HG02973 (cell line): ENCODE results near the gene CD44.

Source experiments
- ATAC-seq: cut with Tn5 transposase; IDR thresholded peaks from one replicate; pipeline ENCODE4 v1.9.1; 2021; ENCODE audit warnings: moderate library complexity; ENCODE audit not compliant: unreplicated experiment

The CD44 gene

DNA sequence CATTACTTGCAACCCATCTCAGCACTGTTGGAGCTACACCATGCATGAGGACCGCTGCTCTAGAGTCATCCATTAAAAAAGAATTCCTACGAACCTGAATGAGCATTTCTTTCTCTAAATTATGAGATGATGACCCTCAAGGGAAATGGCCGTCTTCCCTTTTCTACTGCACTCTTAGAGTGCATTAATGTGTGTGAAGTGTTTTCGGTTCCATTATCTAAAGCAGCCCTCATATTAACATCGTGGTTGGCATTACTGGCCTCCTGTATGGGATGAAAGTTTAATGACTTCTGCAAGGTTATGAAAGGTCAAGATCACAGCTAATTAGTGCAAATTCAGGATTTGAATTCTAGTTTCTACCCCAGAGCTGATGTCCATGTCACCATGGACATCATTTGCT, 16.7 kb downstream of the CD44 start:
- ATAC-seq = no peak

DNA sequence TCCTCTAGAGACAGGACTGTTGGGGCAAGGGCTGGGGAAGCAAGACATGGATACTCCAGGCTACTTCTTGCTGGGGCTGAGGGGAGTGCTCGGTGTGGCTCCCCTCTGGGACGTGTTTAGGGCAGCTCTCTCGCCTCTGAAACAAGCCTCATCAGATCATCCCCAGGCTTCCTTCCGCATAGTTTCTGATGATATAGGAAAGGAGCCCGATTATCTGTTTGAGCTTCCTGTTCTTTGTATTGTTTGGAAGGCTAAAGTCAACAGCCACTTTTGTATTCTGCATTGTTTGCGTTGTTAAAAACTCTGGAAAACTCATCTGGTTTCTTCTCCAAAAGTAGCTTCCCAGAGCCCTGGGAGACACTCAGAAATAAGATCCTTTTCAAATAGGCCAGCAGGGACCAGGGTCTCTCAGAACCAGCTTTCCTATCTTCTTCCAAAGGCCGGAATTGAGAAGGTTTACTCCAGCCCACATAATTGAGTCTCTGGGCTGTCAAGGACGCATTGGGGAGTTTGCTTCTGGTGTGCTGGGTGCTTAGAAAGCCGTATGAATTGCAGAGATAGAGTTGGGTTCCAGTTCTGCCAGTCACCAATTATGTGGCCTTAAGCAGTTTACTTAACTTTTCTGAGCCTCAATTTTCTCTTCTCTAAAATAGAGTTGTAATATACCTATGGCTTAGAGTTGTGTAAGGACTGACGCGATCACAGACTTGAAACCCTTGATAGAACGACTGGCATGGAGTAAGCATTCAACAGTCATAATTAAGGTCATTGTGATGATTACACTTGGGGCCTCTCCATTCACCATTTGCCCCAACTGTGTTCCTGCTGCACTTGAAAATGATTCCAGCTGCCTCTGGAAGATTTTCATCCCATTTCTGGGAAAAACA, 19.1 kb downstream of the CD44 start:
- ATAC-seq = no peak

DNA sequence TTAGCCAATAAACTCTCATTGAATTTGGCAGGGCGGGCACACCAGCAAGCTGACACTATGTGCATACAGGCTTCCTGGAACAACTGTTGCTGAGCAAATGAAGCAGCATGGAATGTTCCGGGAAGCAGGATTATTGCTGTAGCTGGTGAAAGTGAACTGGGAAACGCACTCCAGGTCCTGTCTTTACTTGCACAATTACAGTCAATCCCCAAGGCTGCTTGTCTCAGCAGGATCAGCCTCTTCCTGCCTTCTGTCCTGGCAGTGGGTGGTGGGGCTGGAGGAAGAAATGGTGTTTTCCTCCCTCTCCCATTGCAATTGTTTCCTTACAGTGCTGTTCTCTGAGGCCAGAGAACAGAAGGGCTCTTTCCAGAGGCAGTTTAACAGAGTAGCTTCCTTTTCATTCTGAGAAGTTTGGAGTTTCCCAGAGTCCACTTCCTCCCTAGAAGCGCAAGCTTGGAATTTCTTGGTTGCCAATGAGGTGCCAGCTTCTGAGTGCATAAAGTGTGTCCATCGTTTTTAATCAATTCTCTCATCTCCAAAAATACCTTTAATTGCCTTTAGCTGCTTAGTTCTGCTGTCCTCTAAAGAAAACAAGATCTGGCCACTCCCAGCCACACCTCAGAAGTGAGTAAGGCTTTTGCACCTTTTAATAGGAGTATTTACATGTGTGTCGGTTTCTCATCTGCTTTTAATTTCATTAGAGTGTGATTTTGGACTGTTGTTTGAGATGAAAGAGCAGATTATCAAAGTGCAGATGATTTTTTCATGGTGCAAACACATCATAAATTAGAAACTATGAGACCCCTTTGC, 19.9 kb downstream of the CD44 start:
- no peak for ATAC-seq

DNA sequence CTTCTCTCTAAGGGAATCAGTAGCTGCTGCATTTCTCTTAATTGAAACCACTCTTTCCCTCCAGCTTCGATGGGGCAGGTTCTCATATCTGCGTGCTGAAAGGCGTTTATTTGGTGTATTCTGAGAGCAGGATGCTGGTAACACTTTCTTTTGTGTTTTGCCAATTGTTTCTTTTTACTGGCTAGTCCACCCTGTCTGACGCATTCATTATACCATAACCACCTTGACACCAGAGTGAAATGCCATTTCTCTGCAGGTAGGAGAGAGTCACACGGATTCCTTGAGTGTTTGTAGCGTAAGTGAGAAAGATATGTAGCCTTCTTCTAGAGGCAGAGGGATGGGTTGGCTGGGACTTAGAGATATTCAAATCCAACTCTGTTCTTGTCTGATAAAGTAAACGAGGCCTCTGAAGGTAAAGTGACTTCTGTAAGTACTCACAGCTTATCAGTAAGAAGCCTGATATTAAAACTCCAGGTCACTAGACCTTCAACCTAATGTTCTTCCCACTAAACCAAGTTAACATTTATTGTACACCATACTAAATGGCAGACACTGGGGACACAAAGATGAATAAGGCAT, 21.4 kb downstream of the CD44 start:
- no peak for ATAC-seq

DNA sequence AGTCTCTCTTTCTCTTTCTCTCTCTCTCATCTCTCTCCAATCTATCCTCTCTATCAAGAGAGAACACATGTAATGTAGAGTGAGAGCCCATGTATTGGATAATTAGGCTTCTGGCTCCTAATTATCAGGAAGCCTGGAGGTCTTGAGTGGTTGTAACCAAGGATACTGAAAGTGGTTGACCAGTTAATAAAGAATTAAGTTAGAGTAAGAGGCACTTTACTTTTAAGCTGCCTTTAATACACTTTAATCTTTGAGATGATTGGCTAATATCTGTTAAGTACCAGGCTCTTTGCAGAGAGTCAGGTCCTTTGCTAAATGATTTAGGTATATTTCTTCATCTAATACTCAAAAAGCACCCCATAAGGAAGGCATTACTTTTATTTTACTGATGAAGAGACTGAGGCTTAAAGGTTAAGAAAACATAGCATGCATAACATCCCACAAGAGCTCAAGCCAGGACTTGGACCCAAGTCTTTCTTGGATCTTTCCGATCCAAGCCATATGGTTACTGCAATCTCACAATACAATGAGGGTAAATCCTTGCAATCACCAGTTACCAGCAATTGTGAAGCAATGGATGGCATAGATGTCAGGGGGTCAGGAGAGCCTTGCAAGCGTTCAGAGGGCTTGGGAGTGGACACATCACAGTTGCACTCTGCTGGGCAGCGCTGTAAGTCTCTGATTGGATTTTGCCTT, 22.1 kb downstream of the CD44 start:
- no peak for ATAC-seq

DNA sequence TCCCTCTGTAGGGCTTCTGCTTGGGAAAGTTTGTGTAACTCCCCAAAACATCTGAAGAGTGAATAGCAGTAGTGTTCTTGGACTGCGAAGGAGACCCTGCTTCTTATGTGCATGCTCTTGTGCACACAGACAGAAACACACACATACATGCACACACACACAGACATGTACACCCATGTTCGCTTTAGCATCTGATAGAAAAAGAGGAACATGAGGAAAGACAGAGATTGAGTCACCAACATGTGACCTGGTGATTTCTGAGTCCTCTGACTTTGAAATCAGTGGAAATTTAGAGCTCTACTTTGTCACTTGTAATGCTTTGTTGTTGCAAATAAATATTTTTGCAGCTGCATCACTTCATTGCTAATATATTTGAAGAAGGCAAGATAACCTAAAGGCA, 23.8 kb downstream of the CD44 start:
- ATAC-seq = no peak

DNA sequence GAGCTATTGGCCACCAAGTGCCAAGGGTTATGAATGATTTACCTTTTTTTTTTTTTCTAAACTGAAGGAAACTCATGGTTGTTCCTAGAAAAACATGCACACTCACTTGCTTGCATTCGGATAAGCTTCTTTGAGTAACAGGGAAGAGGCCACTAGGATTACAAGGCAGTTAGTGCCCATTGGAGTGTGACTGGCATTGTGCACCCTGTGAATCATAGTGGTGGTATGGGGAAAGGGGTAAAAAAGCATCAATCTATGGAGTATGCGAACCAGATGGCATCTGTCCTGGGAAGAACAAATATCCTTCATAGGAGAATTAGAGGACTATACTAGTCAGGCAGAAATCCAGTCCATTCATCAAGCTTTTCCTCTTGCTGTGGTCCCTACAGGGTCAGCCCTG, 24.2 kb downstream of the CD44 start:
- ATAC-seq = no peak

DNA sequence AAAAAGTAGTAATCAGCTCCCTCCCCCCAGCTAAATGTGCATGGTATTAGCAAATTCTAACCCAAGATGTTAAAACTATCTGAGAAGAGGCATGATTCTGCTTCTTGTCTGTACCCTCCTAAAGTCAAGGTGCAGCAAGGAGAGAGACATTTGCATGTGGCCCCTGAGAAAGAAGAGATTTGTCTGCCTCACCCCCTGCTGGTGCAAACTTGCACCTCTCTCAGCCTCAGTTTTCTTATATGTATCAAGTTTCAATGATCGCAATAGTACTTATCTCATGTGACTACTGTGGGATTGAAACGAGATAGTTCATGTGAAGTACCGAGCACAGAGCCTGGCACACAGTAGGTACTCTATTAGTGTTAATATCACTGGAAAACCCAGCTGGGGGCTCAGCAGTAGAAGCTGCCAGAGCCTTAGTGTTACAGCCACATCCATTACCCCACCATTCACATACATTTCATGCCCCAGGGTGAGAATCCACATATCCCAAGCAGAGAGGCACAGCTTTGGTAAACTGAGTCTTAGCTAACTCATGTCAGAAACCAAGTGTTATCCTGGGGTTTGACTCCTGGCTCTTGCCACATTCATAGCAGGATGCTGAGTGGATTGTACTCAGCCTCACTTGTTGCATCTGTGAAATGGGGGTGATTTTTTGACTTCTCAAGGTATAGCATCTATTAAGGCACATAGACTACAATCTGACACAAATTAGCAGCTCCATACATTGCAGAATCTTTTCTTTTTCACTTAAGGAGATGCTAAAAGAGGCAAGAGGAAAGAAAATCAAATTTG, 24.9 kb downstream of the CD44 start:
- ATAC-seq = no peak

DNA sequence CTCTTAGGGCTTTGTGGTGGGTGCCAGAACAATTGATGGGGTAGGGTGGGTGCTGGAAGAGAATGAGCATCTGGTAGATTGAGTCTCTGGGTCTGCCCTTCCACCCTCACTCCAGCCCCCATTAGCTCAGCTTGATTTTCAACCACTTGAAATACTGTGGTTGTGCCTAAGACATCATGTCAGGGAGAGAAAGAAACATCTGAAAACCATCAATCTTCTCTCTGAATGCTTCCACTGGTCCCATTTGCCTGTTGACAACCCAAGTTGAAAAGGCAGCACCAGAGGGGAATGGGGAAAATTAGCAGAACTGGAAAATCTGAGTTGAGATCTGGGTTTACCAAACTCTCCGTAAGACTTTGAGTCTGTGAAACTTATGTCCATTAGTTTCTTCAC, 26.1 kb downstream of the CD44 start:
- ATAC-seq = no peak

DNA sequence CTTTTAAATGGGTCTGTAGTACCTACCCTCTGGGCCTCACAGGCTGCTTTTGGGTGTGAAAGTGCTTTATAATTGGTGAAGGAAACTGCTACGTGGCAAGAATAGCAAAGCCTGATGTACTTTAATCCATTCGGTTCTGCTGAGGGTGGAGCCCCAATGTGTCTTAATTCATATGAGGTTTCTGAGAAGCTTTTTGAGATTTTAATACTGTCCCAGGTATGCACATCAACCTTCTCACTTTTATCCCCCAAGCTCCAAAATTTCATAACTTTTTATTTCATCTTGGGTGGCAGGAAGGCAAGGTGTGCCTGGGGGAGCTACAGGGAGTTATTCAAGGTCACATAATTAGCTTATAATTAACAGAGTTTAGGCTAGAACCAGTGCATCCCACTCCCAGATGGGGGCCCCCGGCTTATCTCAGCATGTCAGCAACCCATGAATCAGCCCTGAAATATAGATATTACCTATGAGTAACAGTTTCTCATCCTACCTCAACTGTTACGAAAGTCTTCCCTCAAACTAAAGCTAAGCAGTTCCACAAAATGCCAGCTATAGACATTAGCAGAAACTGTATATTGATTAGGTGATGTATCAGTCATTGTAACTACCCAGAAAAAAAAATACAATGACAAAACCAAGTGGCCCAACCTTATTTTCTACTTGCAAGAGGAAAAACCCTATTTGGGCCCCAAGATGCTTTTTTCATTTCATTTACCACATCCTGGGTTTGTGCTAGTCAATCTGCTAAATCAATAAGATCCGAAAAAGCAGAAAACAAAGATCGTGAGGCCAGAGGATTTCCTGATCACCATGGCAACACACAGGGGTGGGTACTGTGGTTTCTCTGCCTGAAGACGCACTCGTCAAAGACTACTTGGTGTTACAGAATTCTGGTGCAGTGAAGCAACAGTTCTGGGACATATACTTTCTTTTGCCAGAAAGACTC, 26.7 kb downstream of the CD44 start:
- peak; percentile 73 for ATAC-seq

DNA sequence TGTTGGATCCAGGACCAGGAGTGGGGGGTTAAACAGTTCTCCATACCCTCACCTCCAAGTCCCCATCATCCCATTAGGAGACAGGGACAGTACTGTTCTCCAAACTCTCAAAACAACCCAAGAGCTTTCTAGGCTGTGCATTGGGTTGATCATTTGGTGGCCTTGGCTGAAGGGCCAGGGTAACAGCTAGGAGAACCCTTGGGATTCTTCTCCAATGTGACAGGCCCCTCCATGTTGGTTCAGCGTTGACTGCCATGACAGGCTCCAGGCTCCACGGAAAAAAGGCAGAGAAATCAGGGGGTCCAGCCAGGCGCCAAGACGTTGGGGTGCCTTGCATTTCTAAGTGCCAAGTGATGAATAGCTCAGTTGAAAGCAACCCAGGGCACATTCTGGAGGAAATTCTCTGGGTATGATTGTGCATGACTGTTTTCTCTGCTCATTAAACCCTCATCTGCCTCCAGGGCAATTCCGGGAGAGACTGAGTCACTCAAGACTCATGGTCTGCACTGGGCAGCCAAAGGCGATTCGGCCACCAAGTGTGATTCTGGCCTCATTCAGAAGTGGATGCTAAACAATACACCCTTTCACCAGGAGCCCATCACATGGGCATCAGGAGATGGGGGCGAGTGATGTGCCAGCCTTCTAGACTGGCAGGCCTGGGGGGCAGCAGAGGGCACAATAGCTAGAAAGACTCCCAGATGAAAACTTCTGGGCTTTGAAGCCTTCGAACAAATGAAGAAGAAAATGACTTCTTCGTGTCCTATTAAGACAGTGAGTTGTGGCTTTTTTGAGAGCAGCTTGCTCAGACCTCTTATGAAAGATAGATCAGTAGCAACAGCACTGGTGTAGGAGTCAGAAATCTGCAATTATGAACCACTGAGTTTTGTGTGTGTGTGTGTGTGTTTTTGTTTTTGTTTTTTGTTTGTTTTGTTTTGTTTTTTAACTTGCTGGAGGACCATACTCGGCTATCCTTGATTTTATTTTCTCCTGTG, 27.7 kb downstream of the CD44 start:
- ATAC-seq = no peak

DNA sequence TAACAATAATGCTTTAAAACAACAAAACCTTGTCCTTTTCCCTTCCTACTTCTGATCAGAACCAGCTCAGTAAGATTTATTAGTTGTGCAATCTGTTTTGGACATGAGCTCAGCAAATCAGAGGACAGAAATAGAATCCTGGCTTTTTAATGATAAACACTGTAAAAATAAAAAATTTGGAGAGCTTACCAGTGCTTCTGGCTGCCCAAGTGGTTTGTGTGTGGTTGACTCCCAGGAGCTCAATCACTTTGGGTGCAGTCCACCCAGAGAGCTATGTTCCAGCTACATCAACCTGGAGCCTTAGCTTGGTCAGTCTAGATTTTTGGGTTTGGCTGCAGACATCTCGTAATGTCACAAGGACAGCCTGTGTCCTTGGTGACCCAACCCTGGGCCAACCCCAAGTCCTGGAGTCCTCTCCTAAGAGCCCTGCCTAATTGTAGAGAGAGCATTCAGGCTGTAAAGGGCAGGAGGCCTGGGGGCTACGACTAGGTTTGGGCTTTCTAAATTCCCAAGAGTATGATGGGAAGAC, 28.5 kb downstream of the CD44 start:
- no peak for ATAC-seq

DNA sequence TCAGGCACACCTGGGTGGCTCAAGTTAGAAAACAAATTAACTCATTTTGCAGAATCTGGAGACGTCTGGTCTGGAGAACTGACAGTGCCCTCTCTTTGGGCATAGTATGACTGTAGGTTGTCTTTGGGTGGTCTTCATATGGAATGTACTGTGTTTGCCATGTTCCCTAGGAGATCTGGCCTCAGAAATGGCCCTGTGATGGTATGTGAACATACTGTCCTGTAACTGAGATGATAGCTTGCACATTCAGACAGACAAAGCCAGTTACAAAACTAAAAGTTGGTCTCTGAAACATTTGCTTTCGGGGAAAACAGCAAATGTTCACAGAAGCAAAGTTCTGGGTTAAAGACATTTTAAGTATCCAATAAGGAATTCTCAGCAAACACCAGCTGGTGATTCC, 29.7 kb downstream of the CD44 start:
- no peak for ATAC-seq

DNA sequence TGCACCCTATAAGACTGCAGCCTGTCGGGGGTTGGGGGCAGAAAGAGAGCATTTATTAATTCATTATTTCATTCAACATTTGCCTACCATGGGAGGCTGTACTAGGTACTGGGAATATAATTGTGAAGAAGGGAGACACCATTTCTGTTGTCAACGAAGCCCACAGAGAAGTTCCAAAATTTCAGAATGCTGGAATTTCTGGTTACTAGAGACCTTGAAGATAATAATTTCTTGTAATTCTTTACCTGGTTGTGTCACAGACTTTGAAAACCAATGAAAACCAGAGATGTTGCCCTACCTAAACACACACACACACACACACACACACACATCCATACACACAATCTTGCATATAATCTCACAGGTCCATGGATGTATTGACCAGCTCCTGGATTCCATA, 30.1 kb downstream of the CD44 start:
- no peak for ATAC-seq

DNA sequence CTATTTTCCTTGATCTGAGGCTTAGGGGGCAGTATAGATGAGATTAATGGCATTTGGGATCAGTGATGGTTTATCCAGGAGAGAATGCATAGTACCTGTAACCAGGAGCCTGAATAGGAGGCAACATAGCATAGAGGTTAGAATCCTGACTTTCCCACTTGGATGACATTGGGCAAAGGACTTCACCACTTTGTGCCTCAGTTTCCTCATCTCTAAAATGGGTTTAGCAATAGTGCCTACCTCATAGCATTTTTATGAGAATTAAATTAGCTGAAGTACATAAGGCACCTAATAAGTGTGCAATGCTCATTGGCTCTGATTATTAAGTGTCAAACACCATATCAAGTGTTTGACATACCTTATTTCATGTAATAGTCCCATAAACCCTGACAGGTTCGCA, 30.8 kb downstream of the CD44 start:
- ATAC-seq = no peak

DNA sequence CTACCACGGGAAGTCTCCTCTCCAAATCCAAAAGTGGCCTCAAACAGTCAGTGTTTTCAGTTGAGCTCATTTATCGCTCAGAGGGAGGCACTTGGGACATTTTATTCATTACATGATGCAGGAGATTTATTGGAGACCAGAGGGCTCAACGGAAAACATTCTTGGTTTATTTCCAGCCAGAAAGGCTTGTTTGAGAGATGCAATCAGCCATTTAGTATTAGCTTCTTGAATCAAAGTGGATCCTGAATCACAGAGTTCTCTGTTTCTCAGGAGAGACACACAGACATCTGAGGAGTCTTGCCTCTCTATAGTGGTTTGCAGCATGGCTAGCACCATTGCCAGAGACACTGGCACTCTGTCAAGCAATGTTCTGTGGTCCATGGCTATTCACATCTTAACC, 31.5 kb downstream of the CD44 start:
- no peak for ATAC-seq

DNA sequence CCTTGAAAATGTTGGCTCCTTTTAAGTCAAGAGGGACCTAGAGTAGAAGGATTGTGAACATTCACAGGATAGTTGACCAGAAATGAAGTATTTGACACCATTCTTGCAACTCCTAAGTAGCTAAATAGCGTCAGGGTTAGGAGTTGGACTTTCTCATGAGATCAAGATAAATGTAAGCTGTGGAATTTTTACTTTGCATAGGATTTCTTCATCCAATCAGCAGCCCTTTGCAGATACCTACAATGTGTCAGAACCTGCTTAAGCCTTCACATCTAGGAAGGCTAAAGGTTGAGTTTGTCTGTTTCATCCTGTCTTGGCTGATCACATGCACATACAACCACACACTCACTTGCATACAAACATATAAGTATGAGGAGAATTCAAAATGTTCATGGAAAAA, 32.3 kb downstream of the CD44 start:
- no peak for ATAC-seq

DNA sequence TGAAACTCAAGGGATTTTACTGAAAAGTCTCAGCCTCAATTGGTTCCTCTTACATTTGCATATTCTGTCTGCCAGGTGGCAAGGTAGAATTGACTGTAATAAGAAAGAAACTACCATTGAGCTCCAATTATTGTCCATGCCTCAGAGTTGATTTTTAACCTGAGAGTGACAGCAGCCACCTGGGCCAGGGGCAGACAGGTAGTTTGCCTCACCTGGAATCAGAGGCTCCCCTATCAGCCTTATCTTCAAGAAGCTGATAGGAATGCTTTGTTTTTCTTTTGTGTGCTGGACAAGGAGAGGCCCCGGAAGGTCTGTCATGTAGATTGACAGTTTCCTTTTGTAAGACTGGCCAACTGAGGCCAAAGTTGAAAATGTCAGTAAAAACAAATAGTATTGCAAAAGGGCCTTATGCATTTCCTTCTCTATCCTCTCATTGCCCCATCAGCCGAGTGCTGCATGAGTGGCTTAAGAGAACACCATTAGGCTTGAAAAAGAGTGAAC, 34.1 kb downstream of the CD44 start:
- ATAC-seq = peak; percentile 58
